Measurements from ENCODE around the gene F2.
"Not testable (repeated sequence)": the region's sequence is repeated elsewhere in the genome, so short reads cannot be mapped to it uniquely, and the experiment has no call there.

F2 gene

DNA sequence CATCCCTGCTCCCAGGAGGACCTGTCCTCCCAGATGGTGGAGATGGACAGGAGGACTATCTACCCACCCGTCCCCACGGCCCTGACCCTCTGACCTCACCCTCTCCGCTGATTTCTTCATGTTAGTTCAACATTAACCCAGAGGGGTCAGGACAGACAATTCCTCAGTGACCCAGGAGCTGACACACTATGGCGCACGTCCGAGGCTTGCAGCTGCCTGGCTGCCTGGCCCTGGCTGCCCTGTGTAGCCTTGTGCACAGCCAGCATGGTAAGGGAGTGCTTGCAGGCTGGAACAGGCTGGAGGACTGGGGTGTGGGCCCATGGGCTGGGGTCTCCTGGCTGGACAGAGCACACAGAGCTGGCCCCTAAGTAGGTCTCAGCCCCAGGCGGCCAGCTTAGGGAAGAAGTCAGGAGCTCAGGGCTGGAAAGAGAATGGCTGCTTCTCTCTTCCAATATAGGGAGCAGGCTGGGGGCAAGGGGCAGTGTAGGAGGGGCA, at the start of gene F2:
Gene F2, plus strand, starts transcription at position 166 of the 495 bp plus-strand sequence. Its CDS starts 23 bp downstream, at position 189.
- no peak for DNase-seq

DNA sequence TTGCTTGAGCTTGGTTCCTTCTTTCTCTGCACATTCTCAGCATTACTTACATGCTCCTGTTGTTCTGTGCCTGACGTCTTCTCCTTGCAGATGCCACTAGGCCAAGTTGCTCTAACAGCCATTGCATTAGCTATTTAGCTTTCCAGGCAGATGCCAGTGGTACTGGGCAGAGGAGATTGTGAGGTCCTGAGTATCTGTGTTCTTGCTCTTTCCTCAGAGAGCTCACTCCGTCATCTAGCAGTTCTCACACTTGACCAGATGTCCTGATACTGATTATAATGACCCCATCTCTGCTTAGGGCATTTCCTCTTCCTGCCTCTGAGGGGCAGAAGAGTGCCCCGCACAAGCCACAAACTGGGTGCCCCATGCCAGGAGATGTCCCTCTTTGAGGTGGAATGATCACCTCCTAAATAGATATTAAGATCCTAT, 49.3 kb upstream of the F2 start:
- peak; percentile 16 to 33 for DNase-seq

DNA sequence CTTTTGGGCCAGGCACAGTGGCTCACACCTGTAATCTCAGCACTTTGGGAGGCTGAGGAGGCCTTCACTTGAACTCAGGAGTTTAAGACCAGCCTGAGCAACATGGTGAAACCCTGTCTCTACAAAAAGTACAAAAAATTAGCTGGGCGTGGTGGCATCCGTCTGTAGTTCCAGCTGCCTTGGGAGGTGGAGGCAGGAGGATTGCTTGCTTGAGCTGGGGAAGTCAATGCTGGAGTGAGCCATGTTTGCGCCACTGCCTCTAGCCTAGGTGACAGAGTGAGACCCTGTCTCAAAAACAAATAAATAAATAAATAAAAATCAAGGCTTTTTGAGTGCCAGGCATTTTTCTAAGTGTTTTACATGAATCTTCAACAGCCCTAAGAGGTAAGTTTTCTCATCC, 48.5 kb upstream of the F2 start:
- DNase-seq: not testable (repeated sequence)

DNA sequence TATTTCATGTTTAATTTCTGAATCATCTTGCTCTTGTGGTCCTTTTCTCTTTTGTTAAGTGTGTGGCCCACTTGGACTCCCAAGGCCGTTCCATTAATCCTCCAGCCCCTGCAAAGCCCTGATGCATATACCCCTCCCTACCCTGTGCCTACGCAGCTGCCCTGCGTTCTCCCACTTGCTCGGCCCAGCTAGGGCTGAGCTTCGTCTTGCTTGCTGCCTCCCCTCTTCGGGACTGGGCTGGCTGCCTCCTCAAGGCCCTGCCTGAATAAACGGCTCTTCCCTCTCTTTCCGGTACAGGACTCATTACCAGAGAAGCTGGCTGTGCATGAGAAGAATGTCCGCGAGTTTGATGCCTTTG, 47.1 kb upstream of the F2 start:
- DNase-seq: no peak

DNA sequence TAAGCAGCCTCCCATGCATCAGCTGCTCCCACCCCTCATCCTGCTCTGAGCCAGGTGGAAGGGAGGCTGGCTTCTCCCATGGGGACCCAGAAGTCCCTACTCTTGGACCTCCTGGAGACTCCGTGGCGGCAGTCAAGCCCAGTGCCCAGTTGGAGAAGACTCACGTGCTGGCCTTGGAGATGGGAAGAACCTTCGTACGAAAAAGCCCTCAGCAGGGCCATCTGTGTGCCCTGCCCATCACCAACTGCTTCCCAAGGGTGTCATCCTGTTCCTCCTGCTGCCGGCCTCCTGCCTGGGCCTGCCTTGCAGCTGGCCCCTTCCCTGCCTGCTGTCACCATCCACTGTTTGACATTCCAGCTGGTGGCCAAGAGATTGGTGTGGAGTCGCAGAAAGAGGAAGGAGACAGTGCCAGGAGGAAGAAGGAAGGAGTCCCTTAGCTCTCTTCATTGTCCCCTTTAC, 46.6 kb upstream of the F2 start:
- peak; percentile 21 to 33 for DNase-seq

DNA sequence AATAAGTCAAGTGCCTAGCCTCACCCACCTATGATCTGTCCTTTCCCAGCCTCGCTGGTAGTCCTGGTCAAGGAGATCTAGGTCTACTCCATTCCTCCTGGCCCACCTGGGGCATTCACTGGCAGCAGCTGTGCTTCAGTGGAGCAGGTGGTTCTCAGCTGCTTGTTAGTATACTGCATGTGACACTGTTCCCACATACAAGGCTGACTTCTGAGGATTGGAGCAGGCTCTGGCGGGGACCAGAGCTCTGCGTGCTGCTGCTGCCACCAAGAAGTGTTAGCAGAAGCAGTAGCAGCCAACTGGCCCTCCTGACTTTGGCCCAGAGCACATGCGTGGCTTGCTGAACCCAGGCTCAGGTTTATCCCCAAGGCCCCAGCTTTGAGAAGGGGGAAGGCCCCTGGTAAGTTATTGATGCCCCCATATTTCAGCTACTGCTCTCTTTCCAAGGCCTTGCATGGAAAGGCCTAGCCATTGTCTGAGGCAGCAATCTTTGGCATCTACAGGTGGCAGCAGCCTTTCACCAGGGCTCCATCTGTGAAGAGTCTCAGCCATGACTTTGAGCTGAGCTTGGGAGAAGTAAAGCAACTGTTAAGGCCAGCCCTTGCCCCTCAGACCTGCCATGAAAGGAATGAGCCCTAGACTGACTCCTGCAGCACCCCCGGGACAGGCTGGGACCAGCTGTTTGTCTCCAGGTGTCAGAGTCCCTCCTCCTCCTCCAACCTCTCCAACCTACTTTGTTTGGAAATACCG, 45.1 kb upstream of the F2 start:
- no peak for DNase-seq

DNA sequence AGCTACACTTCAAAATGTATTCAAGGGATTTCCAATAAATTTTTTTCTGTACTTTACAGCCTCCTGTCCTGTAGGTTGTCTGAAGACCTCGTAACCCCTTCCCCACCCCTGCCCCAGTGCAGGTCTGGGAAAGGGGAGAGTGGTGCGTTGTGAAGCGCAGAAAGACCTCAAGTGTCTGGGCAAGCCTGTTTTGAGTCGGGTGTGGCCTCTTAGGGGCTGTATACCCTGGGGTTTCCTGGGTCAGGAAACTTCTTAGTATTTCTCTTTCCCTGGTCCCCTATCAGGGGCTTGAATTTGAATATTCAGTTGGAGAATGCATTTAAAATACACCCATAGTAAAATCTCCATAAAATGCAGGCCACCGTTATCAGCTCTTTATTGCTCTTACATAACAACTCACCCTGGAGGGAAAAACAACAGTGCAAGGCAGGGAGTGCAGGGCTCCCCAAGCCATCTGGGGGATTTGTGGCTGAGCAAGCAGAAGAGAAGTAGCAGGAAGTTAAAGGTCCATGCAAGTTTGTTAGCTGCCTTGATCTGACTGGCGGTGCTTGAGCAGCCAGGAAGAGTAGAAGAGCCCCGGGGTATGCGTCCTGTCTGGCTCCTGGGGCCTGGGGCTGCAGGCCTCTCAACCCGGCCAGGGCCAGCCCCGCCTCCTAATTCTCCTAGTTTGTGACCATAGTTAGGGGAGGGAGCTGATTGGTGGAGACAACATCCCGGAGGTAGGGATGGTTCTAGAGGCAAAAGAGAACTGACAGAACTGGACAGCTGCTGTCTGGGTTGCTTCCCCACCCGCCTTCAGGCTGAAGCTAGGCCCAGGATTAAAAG, 44.3 kb upstream of the F2 start:
- DNase-seq: peak; percentile 87 to 90

DNA sequence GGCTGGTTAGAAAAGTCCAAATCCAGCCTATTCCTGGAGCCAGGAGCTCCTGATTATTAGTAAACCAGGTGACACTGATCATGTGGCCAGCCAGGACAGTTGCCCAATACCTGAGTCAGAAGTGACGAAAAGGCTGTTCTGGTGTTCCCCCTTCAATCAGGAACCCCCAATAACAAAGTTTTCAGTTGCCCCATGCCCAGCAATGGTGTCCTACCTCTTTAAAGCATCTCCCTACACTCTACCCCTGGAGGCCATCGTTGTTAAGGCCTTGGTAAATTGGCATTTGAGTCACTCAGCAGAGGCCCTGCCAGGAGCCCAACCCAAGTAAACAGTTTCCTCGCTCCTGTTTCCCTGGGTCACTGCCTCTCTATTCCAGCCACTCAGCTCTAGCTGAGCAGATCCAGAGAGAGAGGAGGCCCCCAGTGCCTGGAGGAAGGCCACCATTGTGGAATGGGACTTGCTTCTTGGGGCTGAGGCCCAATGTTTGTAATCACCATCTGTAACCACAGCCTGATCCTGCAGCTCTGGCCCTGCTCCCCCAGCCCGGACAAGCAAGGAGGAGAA, 43.6 kb upstream of the F2 start:
- DNase-seq: no peak

DNA sequence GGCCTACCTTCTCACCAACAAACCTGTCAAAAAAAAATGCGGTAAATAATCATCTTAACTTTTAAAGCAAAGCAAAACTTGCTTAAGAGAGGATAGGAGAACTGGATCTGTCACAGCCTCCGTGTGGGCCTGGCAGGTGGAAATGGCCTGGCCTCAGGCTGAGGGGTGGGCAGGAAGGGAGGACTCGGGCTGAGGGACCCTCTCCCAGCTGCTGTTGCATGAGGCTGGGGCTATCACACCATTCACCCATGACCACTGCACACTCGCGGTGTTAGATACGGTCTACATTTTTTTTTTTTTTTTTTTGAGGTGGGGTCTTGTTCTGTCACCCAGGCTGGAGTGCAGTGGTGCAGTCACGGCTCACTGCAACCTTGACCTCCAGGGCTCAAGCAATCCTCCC, 43.1 kb upstream of the F2 start:
- DNase-seq: no peak

DNA sequence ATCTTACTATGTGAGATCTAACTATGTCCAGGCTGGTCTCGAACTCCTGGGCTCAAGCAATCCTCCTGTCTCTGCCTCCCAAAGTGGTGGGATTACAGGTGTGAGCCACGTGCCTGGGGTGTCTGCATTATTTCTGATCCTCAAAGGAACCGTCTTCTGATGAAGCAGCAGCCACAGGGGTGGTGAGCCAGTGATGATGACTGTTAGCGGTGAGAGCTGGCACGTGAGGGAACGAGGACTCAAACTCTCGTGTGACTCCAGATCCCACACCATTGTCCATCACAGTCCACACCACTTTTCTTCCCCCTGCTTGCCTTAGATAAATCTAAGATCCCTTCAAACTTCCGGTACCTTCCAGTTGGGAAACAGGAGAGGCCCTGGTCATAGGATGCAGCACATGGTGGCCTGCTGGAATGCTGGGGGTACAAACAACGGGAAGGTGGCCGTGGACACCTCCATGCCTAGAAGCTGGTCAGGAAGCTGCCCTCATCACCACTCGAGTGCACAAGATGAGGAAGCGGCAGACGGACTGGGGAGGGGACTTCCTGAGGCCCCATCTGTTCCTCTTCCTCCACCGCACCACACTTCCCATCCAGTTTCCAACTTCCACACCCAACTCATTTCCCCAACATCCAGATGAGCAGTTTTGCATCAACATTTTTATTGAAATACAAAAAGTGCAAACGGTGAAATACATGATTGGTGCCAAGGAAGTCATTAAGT, 42.4 kb upstream of the F2 start:
- peak; percentile 55 to 59 for DNase-seq

DNA sequence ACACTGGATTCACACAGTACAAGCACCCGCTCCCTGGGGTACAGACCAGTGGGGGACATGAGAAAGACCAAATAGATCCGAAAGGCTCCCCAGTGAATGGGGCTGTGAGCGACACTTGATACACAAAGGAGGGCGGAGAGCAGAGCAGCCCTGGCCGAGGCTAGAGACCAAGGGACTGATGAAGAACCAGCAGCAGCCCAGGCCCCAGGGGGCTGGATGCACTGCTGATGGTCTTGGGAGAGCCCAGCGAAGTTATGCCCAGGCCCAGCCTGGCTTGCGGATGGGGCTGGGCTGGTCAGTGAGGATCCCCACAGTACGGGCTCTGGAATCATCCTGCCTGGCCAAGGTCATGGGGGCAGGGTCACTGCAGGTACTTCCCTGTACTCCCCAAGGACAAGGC, 41.8 kb upstream of the F2 start:
- no peak for DNase-seq

DNA sequence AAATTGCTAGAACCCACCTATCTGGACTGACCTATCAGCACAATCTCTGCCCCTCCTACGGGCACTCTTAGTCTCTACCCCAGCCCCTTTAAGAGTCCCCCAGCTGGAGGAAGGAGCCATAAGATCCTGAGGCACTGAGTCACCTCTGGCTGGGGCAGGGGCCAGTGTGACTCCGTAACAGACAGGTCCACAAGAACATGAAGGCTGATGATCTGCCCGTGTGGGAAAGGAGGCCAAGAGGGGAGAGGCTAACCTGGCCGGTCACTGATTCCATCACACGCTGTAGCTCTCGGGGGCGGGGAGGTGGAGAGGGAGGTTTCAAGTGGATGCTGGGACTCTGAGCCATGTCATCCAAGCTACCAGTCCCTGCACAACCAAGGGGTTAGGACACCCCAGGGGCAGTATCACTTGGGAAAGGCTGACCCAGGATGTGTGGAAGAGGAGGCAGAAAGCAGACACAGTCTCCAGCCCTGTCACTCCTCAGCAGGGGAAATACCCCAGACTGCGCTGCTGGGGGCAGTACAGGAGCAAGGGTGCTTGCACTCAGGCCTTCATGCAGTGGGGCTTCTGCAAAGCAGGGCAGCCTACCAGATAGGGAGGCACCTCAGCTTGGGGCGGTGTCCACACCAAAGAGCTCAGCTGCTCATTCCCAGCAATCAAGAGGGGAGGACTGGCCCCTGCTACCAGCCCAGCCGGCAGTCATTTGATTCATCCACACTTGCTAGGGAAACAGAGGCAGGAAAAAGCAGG, 40.8 kb upstream of the F2 start:
- no peak for DNase-seq

DNA sequence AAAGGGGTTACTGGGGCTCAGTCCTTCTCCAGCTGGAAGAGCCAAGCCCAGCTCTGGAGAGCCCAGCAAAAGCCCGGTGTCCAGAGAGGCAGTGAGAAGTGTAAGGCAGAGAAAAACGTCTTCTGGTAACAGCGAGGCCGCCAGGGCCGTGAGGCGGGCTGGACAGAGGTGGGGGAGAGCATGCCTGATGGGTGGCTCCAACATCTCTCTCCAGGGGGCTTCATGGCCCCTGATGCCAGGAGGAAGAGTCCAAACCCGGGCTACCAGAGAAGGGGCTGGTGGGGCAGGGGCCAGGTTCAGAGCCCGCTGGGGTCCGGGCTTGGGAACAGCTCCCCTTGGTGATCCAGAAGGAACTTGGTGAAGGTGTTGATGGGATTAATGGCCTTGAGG, 40.3 kb upstream of the F2 start:
- no peak for DNase-seq

DNA sequence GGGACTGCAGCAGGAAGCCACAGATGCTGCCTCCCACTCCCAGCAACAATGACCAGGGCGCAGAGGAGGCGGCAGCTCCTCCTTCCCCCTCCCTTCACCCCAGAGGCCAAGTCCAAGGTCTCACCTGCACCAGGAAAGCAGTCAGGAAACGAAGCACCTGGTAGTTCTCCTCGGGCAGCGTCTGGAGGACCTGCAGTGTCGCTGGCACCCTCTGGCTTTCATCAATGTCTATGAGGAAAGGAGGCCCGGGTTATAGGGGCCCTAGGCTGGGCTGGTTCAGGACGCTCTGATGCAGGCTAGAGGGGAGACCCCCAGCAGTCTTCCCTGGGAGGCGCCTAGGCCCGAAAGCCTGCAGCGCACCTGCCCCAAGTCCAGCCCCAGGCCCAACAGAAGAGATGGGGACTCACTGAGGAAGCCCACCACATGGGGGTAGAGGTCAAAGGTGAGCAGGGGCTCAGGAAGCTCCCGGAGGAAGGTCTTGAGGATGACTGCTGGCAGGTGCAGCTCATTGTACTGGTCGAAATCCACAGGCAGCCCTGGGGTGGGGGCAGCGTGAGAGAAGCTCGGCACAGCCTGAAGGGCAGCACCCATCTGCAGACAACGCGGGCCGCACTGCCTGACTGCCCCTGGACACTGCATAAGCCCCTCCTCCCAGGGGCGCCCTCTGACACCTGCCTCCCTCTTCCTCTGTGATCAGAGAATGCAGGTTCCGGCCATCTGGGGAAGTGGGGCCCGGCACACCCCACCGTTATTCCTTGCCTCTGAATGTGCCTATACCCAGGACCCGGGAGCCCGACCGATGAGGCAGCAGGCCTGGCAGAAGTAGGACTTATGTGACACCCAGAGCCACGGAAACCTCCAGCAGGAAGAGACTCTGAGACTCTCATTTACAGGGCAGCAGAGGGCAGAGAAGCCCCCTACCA, 39.5 kb upstream of the F2 start:
- no peak for DNase-seq

DNA sequence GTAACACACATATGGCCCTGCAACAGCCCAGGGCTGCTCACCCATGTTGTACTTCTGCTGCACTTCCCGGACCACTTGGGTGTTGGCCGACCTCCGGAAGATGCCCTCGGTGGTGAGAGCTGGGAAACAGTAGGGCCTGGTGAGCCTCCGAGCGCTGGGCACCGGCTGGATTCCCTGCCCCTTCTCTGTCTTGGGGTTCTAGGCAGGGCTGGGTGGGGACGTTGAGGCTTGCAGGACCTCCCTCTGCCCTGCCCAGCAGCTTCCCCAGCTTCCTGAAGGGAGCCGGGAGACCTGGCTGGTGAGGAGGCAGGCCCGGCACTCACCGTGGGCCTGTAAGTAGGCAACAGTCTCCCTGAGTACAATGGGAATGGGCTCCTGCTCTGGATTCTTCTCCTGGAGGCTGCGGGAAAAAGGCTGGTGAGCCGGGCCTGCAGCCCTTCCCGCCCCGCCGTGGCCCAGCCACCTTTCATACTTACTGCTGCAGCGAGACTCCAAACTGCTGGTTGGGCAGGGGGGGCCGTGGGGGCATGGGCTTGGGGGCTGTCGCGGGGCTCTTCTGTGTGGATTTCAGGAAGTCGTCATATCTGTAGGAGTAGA, 38.8 kb upstream of the F2 start:
- no peak for DNase-seq

DNA sequence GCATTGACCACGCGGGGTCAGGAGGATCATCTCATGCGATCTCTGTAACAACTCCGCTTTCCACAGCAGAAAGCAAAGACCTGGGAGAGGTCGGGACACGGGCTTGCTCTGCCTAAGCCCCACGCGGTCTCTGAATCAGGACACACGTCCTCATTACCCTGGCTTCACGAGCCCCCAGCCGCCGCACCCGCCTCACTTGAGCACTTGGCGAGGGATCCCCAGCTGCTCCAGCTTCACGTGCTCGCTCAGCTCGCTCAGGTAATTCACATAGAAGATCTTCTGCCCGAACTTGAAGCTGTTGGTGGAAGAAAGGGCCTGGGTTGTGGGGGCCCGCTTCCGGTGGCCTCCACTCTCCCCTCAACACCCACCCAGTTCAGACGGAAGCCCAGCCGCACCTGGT, 38.2 kb upstream of the F2 start:
- no peak for DNase-seq

DNA sequence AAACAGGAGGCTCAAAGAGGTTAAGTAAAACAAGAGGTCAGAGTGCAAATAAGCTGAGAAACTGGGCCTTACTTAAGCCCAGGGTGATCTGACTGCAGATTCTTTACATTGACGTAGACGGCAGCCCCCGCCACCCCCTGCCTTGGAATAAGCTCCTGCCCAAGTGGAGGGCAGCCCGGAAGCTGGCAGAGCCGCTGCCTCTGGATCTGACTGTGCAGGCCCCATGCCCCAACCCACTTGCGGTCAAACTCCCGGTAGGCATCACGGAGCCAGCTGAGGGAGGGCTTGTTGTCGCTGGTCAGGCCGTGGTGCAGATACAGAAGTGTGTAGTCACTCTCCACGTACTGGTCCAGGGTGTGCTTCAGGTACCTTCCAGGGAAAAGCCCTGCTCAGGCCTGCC, 37.2 kb upstream of the F2 start:
- DNase-seq: no peak

DNA sequence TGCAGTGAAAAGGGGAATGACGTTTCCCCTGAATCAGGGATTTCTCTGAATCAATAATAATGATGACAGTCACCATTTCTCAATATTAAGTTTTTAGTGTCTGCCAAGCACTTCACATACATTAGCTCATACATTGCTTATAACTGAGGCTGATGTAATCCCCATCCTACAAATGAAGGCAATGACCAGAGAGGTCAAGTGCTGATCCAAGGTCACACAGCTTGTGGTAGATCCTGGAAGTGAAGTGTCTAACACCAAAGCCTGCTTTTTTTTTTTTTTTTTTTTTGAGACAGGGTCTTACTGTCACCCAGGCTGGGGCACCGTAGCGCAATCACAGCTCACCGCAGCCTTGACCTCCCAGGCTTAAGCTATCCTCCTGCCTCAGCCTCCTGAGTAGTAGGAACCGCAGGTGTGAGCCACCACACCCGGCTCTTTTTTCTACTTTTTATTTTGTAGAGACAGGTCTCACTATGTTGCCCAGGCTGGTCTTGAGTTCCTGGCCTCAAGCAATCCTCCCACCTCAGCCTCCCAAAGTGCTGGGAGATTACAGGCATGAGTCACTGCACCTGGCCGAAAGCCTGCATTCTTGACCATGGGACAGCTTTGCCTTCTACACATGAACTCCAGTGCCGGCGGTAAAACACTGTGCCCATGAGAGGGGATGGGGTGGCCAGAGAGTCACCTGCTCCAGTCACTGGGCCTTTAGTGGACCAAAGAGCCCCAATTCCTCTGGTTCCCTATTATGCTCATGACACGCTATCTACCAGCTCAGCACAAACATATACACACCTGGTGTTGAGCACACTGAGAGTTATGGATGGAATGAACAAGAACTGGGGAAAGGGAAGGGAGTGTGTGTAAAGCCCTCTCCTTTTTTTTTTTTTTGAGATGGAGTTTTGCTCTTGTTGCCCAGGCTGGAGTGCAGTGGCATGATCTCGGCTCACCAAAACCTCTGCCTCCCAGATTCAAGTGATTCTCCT, 36.0 kb upstream of the F2 start:
- DNase-seq: no peak

DNA sequence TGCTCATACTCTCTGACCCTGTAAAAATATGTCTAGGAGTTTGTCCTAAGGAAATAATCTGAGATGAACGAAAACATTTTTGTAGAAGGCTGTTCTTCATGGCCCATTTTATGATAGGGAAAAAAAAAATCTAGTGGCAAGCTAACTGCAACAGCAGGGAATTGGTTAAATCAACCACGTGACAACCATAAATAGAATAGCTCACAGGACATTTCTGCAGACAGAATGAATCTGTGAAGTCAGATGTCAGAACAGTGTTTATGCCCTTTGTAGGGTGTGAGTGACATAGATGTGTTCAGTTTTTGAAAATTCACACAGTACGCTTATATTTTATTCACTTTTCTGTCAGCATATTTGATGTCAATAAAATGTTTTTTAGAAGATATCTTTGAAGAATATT, 34.6 kb upstream of the F2 start:
- DNase-seq: no peak
